KMS-11 (cell line): ENCODE data around the gene NLGN1.

ENCODE experiments used
- H2AFZ ChIP-seq: fragments of 200-600 bp; sonication (generic); 2 replicates; pipeline ENCODE4 v1.6.1; 2016; ENCODE audit warnings: antibody characterized with exemption, mixed run types, low read depth
- H3K27ac ChIP-seq: fragments of 200-600 bp; sonication (generic); 2 replicates; pipeline ENCODE4 v1.6.1; 2016; ENCODE audit warnings: mild to moderate bottlenecking, mixed run types
- H3K27me3 ChIP-seq: fragments of 200-600 bp; sonication (generic); 2 replicates; pipeline ENCODE4 v1.6.1; 2017; ENCODE audit warnings: mild to moderate bottlenecking, low read depth, mixed run types, moderate library complexity; ENCODE audit not compliant: insufficient read depth
- H3K36me3 ChIP-seq: fragments of 200-600 bp; sonication (generic); 2 replicates; pipeline ENCODE4 v1.6.1; 2017; ENCODE audit warnings: mild to moderate bottlenecking, mixed run types; ENCODE audit not compliant: insufficient read depth
- H3K4me1 ChIP-seq: fragments of 200-600 bp; sonication (generic); 2 replicates; pipeline ENCODE4 v1.6.1; 2016; ENCODE audit warnings: mild to moderate bottlenecking, low read depth, mixed run types; ENCODE audit not compliant: poor library complexity, severe bottlenecking
- H3K4me2 ChIP-seq: fragments of 200-600 bp; sonication (generic); 2 replicates; pipeline ENCODE4 v1.7.0; 2016; ENCODE audit warnings: mild to moderate bottlenecking, mixed run types
- H3K4me3 ChIP-seq: fragments of 200-600 bp; sonication (generic); IDR thresholded peaks from 2 replicates; pipeline ENCODE4 v1.6.1; 2017; ENCODE audit warnings: low read depth, low read length, mixed read lengths; ENCODE audit not compliant: insufficient read depth
- H3K79me2 ChIP-seq: fragments of 200-600 bp; sonication (generic); 2 replicates; pipeline ENCODE4 v1.6.1; 2016; ENCODE audit warnings: low read depth, mixed run types; ENCODE audit not compliant: insufficient read depth
- H3K9ac ChIP-seq: fragments of 200-600 bp; sonication (generic); 2 replicates; pipeline ENCODE4 v1.6.1; 2016; ENCODE audit warnings: mild to moderate bottlenecking, mixed run types
- H4K20me1 ChIP-seq: fragments of 200-600 bp; sonication (generic); 2 replicates; pipeline ENCODE4 v1.6.1; 2016; ENCODE audit warnings: mild to moderate bottlenecking, mixed run types; ENCODE audit not compliant: insufficient read depth
- CTCF ChIP-seq: fragments of 200-600 bp; sonication (generic); conservative IDR thresholded peaks from 2 replicates; pipeline ENCODE4 v1.6.1; 2017; ENCODE audit warnings: low read depth, mild to moderate bottlenecking, antibody characterized with exemption, low read length, moderate library complexity, mixed read lengths

Gene NLGN1

GRCh38 chr3:173755161-173755560 is 357.6 kb downstream of the NLGN1 start:
- Histone ChIP-seq H3K4me3 (no peak overlapping the region), H3K27me3 (no peaks in the 10 kb centered on the region), H3K4me2 (no peak overlapping the region), H3K36me3 (no peaks in the 10 kb centered on the region), H3K27ac (no peak overlapping the region), H3K4me1 (peaks cover 9% of the 10 kb centered on the region), H3K79me2 (no peaks in the 10 kb centered on the region), H2AFZ (no peak overlapping the region), H3K9ac (no peak overlapping the region), H4K20me1 (no peaks in the 10 kb centered on the region)
- no peak for TF ChIP-seq CTCF

GRCh38 chr3:173761161-173761560 is 363.6 kb downstream of the NLGN1 start:
- Histone ChIP-seq H3K9ac (no peak overlapping the region), H3K4me2 (no peak overlapping the region), H3K4me1 (no peaks in the 10 kb centered on the region), H3K27ac (no peak overlapping the region), H3K4me3 (no peak overlapping the region), H3K36me3 (no peaks in the 10 kb centered on the region), H4K20me1 (no peaks in the 10 kb centered on the region), H3K79me2 (no peaks in the 10 kb centered on the region), H2AFZ (no peak overlapping the region), H3K27me3 (no peaks in the 10 kb centered on the region)
- no peak for TF ChIP-seq CTCF

GRCh38 chr3:173762501-173762900 is 365.0 kb downstream of the NLGN1 start:
- Histone ChIP-seq H2AFZ (no peak overlapping the region), H3K4me1 (no peaks in the 10 kb centered on the region), H3K9ac (no peak overlapping the region), H4K20me1 (no peaks in the 10 kb centered on the region), H3K36me3 (no peaks in the 10 kb centered on the region), H3K4me3 (no peak overlapping the region), H3K4me2 (no peak overlapping the region), H3K27me3 (no peaks in the 10 kb centered on the region), H3K27ac (no peak overlapping the region), H3K79me2 (no peaks in the 10 kb centered on the region)
- no peak for TF ChIP-seq CTCF

- TF ChIP-seq CTCF: no peak
- no peak overlapping the region for H3K4me2 ChIP-seq
Measured at GRCh38 chr3:173770011-173770410, 372.5 kb downstream of the NLGN1 start.

More at GRCh38 chr3:173770011-173770410, 372.5 kb downstream of the NLGN1 start:
- Histone ChIP-seq H3K9ac (no peak overlapping the region), H3K27ac (no peak overlapping the region), H3K79me2 (no peaks in the 10 kb centered on the region), H3K4me1 (no peaks in the 10 kb centered on the region), H3K4me3 (no peak overlapping the region), H2AFZ (no peak overlapping the region), H3K36me3 (no peaks in the 10 kb centered on the region; the same call in 1 of the 2 replicates), H4K20me1 (no peaks in the 10 kb centered on the region), H3K27me3 (no peaks in the 10 kb centered on the region)
